ACHN (cell line): ENCODE measurements around the gene NCKIPSD.
"Not testable (repeated sequence)": the region's sequence is repeated elsewhere in the genome, so short reads cannot be mapped to it uniquely, and the experiment has no call there.

ENCODE experiments used
- DNase-seq: peaks from one replicate; pipeline ENCODE4 v3.0.0-alpha.2; 2015
- in situ Hi-C: cut with HindIII; loops from 2 replicates; pipeline ENCODE4 v1.10.0; 2017; ENCODE audit warnings: low sequenced_read_pairs, low pct_ligation_motif_present, low pct_unique_long_range_greater_than_20kb

The NCKIPSD gene

GRCh38 chr3:48685603-48686511 is at the start of gene NCKIPSD:
NCKIPSD (minus strand) TSS chr3:48685915; CDS start chr3:48685807, 108 bp downstream.
- peak; percentile 81 for DNase-seq
- in situ Hi-C loops: no loop called here

- DNase-seq, in situ Hi-C loops: not testable (repeated sequence)
These were observed 49.5 kb upstream of the NCKIPSD start for GRCh38 chr3:48735075-48735767.

- DNase-seq, in situ Hi-C loops: not testable (repeated sequence)
These were observed 48.8 kb upstream of the NCKIPSD start for GRCh38 chr3:48734541-48734940.

- in situ Hi-C loops, DNase-seq: not testable (repeated sequence)
These were observed 48.2 kb upstream of the NCKIPSD start for GRCh38 chr3:48733752-48734518.

DNA sequence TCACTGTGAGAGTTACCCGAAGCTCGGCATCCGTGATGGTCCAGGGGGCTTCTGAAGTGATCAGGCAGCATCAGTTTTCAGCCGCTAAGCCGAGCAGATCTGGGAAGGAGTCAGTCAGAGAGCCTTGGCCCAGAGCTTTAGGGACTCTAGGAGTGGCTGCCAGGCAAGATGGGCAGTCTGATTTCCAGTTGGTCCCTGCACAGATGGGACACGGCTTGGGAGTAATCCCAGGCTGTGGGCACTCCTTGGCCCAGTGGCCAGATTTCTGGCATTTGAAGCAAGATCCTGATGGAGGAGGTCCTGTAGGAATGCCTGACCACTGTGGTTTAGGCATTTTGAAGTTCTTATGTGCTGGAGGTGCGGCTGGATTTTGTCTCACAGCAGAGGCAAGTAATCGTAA is 41.8 kb upstream of the NCKIPSD start:
- DNase-seq: no peak
- in situ Hi-C loops: no loop called here

GRCh38 chr3:48725185-48725855 is 39.6 kb upstream of the NCKIPSD start:
- DNase-seq, in situ Hi-C loops: not testable (repeated sequence)

DNA sequence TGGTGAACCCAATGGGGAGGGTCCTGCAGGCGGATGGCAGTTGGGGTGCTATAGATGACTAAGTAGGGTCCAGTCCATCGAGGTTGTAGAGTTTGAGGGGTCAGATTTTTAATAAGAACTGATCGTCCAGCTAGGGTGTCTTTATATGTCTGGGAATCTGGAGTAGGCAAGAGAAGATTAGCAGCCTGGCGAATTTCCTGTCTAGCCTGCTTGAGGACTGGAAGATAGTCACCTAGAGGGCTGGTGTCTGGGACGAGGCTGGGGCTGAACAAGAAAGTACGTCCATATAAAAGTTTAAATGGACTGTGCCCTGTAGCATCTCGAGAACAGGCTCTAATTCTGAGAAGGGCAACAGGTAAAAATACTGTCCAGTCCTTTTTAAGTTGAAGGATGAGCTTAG is 38.0 kb upstream of the NCKIPSD start:
- in situ Hi-C loops: no loop called here

DNA sequence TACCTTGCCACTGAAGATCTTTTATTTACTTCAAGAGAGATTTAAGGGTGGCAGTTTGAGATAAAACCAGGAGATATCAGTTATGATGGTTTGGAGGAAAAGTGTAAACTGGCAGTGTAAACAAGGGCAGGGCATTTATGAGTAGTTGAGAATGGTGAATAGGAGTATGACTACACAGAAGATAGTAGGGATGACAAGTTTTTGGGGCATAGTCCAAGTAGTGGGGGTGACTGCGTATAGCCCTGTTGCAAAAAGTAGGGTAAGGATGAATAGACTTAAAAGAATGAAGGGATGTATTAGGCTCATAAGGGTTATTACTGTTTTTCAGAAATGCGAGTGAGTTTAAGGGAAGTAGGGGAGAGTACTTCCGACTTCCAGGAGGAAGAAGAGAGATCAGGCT is 37.6 kb upstream of the NCKIPSD start:
- in situ Hi-C loops, DNase-seq: not testable (repeated sequence)

More for the DNA sequence above, 38.0 kb upstream of the NCKIPSD start:
- no peak for DNase-seq

DNA sequence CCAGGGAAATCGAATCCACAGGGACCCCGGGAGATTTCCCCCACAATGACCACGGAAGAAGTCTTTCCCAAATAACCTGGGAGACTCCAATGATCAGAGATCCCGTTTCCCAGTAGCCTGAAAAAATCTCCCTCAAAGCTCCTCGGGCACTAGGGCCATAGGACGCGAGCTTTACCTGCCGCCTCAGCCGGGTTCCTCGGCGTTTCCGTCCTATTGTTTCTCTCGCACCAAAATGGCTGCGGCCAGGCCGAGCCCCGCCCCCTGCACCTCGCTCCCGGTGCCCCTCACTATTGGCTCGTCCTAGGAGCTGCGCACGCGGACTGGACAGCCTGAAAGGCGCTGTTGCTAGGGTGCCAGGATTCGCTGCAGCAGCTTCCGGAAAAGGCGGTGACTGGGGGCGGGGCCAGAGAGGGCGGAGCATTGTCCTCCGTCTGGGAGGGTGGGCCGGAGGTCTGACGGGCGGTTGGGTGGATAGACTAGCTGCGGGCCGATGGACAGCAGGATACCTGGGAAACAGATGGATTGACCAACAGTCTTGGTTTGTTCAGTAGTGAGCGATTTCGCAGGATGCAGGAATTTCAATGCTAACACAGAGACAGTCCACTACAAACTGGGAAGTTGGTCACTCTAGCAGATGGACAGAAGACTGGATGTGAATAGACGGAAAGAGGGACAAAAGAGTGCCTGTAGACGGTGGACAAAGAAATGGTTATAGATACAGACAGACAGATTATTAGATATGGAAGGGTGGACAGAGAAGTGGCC is 31.4 kb upstream of the NCKIPSD start, which contains the start of gene IP6K2:
TSS of gene IP6K2 (minus strand) at position 240 of the 765 bp plus-strand sequence. CDS start 21,930 bp downstream, outside the sequence.
- peak; percentile 96 for DNase-seq
- in situ Hi-C loops: no loop called here

DNA sequence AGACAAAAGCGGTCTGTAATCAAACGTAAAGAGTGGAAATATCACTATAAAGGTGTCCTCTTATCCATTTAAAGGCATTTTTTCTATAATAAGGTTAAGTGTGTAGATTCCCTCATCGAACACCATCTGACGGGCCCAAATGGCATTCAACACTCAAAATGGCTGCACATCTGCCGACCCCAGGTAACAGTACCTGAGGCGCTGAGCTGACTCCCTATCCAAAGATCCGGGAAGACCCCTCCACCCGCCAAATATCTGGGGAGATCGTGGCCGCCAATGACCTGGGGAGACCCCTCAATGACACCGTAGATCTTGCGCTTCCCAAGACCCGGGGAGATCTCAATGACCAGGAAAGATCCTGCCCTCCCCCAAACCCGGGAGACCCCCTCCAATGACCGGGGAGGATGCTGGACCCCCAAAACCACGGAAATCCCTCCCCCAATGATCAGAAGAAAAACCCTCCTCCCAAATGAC is 30.8 kb upstream of the NCKIPSD start:
- in situ Hi-C loops: no loop called here

GRCh38 chr3:48715174-48715800 is 29.6 kb upstream of the NCKIPSD start:
- peak; percentile 10 for DNase-seq
- in situ Hi-C loops: no loop called here

More for the DNA sequence above, 30.8 kb upstream of the NCKIPSD start:
- peak; percentile 16 for DNase-seq

GRCh38 chr3:48711727-48712126 is 26.0 kb upstream of the NCKIPSD start:
- in situ Hi-C loops: no loop called here

DNA sequence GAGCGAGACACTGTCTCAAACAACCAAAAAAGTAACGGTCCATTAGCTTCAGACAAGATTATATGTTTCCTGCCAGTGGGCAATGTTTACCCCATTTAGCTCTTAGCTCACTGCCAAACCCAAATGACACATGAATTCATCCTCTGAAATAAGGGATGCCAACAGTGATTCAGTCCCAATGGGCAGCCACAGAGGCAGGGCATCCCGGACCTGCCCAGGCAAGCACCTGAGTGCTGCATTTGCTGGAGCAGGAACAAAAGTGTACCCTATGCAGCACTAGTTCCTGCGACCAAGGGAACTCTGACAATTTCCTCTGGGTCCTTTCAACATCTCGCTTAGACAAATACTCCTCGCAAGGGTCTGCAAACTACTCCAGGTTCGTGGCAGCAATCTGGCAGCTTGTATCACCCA is 23.3 kb upstream of the NCKIPSD start:
- in situ Hi-C loops: no loop called here
- peak; percentile 50 for DNase-seq

More at GRCh38 chr3:48711727-48712126, 26.0 kb upstream of the NCKIPSD start:
- no peak for DNase-seq

- no peak for DNase-seq
- in situ Hi-C loops: no loop called here
These were observed 22.8 kb upstream of the NCKIPSD start for GRCh38 chr3:48708481-48708889.

DNA sequence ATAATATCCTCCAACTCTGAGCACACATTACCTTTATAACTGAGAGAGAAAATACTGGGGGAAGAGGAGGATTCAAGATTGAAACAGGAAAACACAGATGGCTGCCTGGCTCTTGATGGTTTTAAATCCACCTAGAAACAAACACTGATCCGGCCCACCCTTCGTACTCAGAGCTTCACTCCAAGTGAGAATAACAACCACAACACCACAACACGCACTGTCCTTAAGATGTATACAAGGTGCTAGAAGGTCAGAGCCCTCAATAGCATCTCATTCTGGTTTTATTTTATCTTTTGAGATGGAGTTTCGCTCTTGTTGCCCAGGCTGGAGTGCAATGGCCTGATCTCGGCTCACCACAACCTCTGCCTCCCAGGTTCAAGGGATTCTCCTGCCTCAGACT is 21.4 kb upstream of the NCKIPSD start:
- in situ Hi-C loops: no loop called here
- DNase-seq: no peak

DNA sequence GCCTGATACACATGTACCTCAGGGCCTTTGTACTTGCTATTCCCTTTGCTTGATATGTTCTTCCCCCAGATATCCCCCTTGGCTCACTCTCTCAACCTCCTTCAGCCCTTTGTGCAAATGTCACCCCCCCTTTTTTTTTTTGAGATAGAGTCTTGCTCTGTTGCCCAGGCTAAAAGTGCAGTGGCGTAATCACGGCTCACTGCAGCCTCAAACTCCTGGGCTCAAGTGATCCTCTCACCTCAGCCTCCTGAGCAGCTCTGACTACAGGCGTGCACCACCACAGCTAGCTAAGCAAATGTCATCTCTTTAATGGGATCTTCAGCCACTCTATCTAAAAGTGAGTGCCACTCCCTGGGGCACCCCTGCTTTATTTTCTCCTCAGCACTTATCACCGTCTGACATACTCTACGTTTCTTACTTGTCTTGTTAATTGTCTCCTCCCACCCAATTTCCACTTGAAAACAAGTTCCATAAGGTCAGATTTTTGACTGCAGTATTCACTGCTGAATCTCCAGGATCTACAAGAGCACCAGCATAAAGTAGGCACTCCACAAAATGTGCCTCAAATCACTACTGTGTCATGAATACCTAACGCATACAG is 16.7 kb upstream of the NCKIPSD start:
- no peak for DNase-seq
- in situ Hi-C loops: no loop called here
